GM12875 (cell line): ENCODE data around the gene WDR37.

Experiments
- H3K4me3 ChIP-seq: one replicate; pipeline ENCODE4 v1.5.1; 2011; ENCODE audit warnings: low read depth, low read length, control low read depth
- TF ChIP-seq, protein P1 (sequence below): IDR thresholded peaks from 2 replicates; pipeline ENCODE4 v1.5.1; 2011; ENCODE audit warnings: low read depth, mild to moderate bottlenecking, control low read depth, inconsistent platforms, low read length, moderate library complexity, borderline replicate concordance; ENCODE audit not compliant: insufficient read depth

Gene WDR37

DNA sequence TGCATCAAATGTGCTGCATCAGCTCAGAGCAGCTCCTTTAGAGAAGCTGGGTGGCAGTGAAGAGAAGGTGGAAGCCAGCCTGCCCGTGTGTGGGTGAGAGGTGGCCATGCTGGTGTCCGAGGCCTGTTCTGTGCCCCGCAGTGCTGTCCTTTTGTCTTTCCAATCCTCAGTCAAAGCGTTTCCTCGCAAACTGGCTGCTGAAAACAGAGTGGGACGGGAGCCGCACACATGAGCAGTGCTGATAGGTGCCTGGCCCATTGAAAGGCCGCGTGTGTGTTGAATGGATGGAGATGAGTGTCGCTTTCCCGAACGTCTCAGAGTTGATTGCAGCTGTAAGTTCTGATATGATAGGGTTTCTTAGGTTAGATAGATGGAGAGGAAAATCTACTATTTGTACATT is 39.3 kb downstream of the WDR37 start:
- TF ChIP-seq, protein P1, sequence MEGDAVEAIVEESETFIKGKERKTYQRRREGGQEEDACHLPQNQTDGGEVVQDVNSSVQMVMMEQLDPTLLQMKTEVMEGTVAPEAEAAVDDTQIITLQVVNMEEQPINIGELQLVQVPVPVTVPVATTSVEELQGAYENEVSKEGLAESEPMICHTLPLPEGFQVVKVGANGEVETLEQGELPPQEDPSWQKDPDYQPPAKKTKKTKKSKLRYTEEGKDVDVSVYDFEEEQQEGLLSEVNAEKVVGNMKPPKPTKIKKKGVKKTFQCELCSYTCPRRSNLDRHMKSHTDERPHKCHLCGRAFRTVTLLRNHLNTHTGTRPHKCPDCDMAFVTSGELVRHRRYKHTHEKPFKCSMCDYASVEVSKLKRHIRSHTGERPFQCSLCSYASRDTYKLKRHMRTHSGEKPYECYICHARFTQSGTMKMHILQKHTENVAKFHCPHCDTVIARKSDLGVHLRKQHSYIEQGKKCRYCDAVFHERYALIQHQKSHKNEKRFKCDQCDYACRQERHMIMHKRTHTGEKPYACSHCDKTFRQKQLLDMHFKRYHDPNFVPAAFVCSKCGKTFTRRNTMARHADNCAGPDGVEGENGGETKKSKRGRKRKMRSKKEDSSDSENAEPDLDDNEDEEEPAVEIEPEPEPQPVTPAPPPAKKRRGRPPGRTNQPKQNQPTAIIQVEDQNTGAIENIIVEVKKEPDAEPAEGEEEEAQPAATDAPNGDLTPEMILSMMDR = no peak
- no peak overlapping the region for H3K4me3 ChIP-seq

DNA sequence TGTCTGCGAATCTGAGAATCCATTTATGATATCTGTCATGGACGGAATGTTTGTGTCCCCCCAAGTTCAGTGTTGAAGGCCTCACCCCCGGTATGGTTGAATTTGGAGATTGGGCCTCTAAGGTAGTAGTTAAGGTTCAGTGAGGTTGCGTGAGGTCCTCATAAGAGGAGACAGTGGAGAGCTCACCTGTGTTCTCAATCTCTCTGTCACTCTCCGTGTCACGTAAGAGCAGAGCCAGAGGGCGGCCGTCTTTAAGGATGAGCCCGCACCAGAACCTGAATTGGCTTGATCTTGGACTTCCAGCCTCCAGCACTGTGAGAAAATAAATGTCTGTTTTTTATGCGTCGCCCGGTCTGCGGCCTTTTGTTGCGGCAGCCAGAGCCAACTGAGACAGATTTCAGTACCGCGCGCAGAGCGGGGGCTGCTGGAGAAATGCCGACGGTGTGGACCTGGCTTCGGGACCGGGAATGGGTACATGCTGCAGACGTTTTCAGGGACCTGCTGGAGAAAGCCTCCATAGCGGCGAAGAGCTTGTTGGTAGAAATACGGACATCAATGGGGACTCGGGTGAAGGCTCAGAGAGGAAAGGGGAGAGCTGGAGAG is 40.2 kb downstream of the WDR37 start:
- TF ChIP-seq, protein P1 = no peak
- H3K4me3 ChIP-seq = no peak overlapping the region

DNA sequence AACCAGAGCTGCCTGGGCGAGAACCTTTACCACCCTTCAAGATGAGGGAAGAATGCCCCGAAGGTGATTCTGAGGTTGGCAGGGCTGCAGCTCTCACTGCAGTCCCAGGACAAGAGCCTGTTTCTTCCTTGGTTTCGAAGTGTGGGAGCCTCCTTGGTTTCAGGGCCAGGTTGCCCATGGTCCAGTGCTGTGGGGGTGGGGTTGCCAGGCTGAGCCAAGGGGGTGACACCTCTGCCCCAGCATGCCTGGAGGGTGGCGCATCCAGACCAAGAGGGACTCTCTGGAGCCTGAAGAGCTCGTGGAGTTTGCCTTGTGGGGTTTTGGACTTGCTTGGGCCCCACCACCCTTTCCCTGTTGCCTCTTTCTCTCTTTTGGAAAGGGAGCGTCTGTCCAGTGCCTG is 41.3 kb downstream of the WDR37 start:
- TF ChIP-seq, protein P1 = no peak
- H3K4me3 ChIP-seq = no peak overlapping the region

DNA sequence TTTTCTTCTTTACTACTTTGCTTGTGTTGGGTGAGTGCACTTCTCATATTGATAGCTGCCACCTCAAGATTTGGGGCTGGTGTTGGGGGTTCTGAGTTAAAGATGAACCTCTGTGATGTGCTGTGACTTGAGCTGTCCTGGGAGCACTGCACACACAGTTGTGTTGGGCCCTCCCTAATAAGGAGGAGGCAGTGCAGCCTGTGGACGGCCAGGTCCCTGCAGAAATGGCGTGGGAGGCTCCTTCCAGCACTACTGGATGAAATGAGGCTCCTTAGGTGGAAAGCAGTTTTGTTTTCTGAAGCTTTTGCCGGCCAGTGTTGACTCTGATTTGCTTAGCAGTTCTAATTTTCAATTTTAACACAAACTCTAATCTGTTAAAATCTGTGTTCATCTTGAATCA is 44.0 kb downstream of the WDR37 start:
- H3K4me3 ChIP-seq = no peak overlapping the region
- TF ChIP-seq, protein P1 = no peak

DNA sequence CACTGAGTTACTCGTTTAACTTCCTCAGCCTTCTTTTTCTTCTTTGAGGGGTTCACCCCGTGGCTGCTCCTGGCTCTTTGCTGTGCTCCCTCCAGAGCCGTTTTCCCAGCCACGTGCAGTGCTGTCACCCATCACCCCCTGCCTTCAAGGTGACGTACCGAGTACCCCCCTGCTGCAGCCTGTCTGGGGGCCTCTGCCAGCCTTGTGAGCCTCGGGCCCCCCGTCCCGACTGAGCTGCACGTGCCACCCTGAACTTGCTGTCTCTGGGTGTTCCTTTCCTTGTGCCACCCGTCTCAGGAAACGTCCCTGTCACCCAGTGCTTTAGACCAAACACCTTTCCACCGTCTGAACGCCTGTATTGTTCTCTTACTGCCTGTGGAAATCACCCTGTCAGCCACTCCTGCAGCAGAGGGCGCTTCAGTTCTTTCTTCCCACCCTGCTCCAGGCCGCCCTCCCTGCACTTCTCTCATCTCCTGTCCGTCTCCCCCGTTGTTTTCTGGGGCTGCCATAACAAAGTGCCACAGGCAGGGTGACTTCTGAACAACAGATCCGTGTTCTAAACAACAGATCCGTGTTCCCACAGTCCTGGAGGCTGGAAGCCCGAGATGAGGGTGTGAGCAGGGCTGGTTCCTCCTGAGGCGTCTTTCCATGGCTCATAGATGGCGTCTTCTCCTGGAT is 44.6 kb downstream of the WDR37 start:
- H3K4me3 ChIP-seq = no peak overlapping the region
- TF ChIP-seq, protein P1 = no peak

DNA sequence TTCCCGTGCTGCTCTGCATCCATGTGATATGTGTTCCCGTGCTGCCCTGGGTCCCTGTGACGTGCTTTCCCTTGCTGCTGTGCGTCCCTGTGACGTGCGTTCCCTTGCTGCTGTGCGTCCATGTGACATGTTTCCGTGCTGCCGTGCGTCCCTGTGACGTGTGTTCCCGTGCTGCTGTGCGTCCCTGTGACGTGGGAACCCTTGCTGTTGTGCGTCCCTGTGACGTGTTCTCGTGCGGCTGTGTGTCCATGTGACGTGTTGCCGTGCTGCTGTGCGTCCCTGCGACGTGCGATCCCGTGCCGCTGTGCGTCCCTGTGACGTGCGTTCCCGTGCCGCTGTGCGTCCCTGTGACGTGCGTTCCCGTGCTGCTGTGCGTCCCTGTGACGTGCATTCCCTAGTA is 45.8 kb downstream of the WDR37 start:
- H3K4me3 ChIP-seq = no peak overlapping the region
- TF ChIP-seq, protein P1 = no peak

DNA sequence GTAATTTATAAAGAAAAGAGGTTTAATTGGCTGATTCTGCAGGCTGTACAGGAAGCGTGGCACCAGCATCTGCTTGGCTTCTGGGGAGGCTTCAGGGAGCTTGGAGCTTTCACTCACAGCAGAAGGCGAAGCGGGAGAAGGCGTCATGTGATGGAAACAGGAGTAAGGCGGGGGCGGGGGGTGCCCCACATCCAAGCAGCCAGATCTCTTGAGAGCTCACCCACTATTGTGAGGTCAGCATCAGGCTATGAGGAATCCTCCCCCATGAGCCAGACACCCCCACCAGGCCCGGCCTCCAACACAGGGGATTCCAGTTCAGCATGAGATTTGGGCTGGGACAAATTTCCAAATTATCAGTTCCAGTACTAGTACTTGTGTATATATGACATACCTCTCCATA is 46.2 kb downstream of the WDR37 start:
- TF ChIP-seq, protein P1 = no peak
- no peak overlapping the region for H3K4me3 ChIP-seq
